Measurements from ENCODE around the gene ASB3.

DNA sequence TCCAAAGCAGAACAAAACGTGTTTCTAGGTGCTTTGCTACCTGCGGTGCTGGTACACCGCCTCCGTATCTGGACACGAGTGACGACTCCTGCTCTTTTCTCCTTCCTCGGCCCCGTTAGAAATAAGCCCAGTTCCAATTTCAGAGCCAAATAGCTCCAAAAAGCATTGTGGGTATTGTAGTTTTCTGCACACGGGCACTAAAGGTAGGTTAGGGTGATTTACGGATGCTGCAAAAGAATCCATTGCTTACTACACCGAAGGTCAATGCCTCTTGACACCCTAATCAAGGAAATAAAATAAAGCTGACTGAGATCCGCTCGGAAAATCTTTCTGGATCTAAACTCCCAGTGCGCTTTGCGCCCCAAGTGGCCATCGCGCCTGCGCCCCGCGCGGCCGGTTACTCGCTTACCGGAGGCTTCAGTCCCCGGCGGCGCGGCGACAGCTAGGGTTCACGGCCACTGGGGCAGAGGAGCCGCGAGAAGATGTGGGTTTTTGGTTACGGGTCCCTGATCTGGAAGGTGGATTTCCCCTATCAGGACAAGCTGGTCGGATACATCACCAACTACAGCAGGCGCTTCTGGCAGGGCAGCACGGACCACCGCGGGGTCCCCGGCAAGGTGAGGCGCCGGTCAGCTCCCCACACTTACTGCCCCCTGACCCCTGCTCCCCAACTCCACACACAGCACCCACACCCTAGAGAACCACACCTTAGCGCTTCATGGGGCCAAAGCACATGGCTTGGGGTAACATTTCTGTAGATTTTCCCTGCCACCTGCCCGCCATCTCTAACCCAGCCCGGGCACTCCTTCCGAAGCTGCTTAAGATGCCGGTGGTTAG, 19.1 kb downstream of the ASB3 start, which contains the start of gene CHAC2:
- TF ChIP-seq, protein P1, sequence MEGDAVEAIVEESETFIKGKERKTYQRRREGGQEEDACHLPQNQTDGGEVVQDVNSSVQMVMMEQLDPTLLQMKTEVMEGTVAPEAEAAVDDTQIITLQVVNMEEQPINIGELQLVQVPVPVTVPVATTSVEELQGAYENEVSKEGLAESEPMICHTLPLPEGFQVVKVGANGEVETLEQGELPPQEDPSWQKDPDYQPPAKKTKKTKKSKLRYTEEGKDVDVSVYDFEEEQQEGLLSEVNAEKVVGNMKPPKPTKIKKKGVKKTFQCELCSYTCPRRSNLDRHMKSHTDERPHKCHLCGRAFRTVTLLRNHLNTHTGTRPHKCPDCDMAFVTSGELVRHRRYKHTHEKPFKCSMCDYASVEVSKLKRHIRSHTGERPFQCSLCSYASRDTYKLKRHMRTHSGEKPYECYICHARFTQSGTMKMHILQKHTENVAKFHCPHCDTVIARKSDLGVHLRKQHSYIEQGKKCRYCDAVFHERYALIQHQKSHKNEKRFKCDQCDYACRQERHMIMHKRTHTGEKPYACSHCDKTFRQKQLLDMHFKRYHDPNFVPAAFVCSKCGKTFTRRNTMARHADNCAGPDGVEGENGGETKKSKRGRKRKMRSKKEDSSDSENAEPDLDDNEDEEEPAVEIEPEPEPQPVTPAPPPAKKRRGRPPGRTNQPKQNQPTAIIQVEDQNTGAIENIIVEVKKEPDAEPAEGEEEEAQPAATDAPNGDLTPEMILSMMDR (IDR thresholded peaks at IDR 0.05; ENCODE audit: low read length) = peak; percentile 12; the same call in 1 of the 2 replicates
- no peak for TF ChIP-seq EZH2 (optimal IDR thresholded peaks at IDR 0.05; ENCODE audit: low read depth, low read length)

Measured in MM.1S (cell line).